Smooth muscle cell (in vitro differentiated cells): ENCODE measurements around the gene PROSER2. TPM values are rescaled to one million over a fixed set of nuclear protein-coding genes. Genes with fewer than 3 reads are reported as not detected.

Experiments
- DNase-seq: peaks from one replicate; lab custom pipeline; 2025; ENCODE audit not compliant: unreplicated experiment; lab: John Stamatoyannopoulos, UW
- H2AFZ ChIP-seq: fragments of 200-600 bp; sonication (generic); 2 replicates; pipeline ENCODE4 v1.6.0; 2016; ENCODE audit warnings: antibody characterized with exemption, low read depth, mild to moderate bottlenecking
- H3F3A ChIP-seq: fragments of 200-600 bp; sonication (generic); 2 replicates; pipeline ENCODE4 v1.6.0; 2017; ENCODE audit warnings: antibody characterized with exemption, low read depth
- H3K27ac ChIP-seq: fragments of 200-600 bp; sonication (generic); 2 replicates; pipeline ENCODE4 v1.5.1; 2016; ENCODE audit warnings: low read depth, mild to moderate bottlenecking
- H3K27me3 ChIP-seq: fragments of 200-600 bp; sonication (generic); 2 replicates; pipeline ENCODE4 v1.6.1; 2016; ENCODE audit warnings: low read depth, mild to moderate bottlenecking
- H3K36me3 ChIP-seq: fragments of 200-600 bp; sonication (generic); 2 replicates; pipeline ENCODE4 v1.5.1; 2016; ENCODE audit warnings: low read depth
- H3K4me1 ChIP-seq: fragments of 200-600 bp; sonication (generic); 2 replicates; pipeline ENCODE4 v1.5.1; 2016; ENCODE audit warnings: low read depth
- H3K4me2 ChIP-seq: fragments of 200-600 bp; sonication (generic); 2 replicates; pipeline ENCODE4 v1.6.0; 2016; ENCODE audit warnings: mild to moderate bottlenecking
- H3K4me3 ChIP-seq: fragments of 200-600 bp; sonication (generic); 2 replicates; pipeline ENCODE4 v1.5.1; 2016; ENCODE audit warnings: mild to moderate bottlenecking
- H3K79me2 ChIP-seq: fragments of 200-600 bp; sonication (generic); 2 replicates; pipeline ENCODE4 v1.6.0; 2016; ENCODE audit warnings: low read depth, mild to moderate bottlenecking
- H3K9ac ChIP-seq: fragments of 200-600 bp; sonication (generic); 2 replicates; pipeline ENCODE4 v1.6.0; 2016; ENCODE audit warnings: low read depth
- H3K9me3 ChIP-seq: fragments of 200-600 bp; sonication (generic); replicated peaks from 2 replicates; pipeline ENCODE4 v1.5.1; 2016; ENCODE audit warnings: low read depth
- H4K20me1 ChIP-seq: fragments of 200-600 bp; sonication (generic); 2 replicates; pipeline ENCODE4 v1.6.0; 2016; ENCODE audit warnings: low read depth
- WGBS: methylation state at CpG from one replicate; pipeline ENCODE4 v1.1.7; 2016; ENCODE audit warnings: low lambda C conversion rate; 5-methylcytosine and 5-hydroxymethylcytosine counted together
- polyA plus RNA-seq: library from polyadenylated mRNA; unstranded; fragments of >200 nt; fragmentation: Nextera tagmentation; extraction: Ambion mirVana; gene quantifications from 2 replicates; pipeline ENCODE4 v1.2.1, GENCODE V29; 2016
- total RNA-seq: library from RNA; depleted of rRNA; stranded (reverse); fragments of >200 nt; gene quantifications from 2 replicates; pipeline ENCODE4 v1.2.3, GENCODE V29; 2014
- TF ChIP-seq, protein P1 (sequence below): fragments of 200-600 bp; sonication (generic); IDR thresholded peaks from 2 replicates; pipeline ENCODE4 v1.5.1; 2017; ENCODE audit warnings: borderline replicate concordance, mild to moderate bottlenecking, antibody characterized with exemption; ENCODE audit not compliant: insufficient read depth, poor library complexity, severe bottlenecking

PROSER2 gene
- total and polyA plus RNA-seq, 2 experiments from 2014 or later, result 4.9 to 8.2 TPM

DNA sequence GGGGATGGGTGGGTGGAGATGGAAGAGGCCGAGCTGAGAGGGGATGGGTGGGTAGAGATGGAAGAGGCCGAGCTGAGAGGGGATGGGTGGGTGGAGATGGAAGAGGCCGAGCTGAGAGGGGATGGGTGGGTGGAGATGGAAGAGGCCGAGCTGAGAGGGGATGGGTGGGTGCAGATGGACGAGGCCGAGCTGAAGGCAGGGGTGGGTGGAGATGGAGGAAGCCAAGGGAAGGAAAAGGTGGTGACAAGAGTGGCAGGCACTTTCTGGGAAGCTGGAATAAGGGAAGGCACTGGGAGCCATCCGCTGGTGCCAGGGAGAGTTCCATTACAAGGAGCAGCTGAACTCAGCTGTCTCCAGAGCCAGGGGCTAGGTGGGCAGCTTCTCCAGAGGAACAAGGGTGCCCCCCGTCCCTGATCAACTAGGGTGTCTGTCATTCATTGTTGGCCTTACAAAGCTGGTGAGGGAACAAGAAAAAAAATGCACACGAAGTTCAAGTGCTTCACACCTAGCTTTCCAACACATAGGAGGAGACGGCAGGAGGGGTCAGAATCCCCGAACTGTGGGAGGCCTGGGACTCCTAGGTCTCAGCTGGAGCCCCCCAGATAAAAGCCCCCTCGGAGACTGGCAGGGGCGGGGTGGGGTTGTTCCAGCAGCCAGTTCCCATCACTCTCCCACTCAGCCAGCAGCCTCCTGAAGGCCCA, 62.4 kb downstream of the PROSER2 start:
- Histone ChIP-seq H3K4me3 (no peak overlapping the region), H3K27ac (no peak overlapping the region), H3K79me2 (no peaks in the 10 kb centered on the region), H3F3A (peaks cover 4% of the 10 kb centered on the region), H3K36me3 (no peaks in the 10 kb centered on the region), H3K27me3 (no peaks in the 10 kb centered on the region), H3K4me1 (no peaks in the 10 kb centered on the region), H3K9me3 (no peaks in the 10 kb centered on the region), H2AFZ (no peak overlapping the region), H4K20me1 (no peaks in the 10 kb centered on the region), H3K4me2 (no peak overlapping the region), H3K9ac (no peak overlapping the region)
- TF ChIP-seq, protein P1, sequence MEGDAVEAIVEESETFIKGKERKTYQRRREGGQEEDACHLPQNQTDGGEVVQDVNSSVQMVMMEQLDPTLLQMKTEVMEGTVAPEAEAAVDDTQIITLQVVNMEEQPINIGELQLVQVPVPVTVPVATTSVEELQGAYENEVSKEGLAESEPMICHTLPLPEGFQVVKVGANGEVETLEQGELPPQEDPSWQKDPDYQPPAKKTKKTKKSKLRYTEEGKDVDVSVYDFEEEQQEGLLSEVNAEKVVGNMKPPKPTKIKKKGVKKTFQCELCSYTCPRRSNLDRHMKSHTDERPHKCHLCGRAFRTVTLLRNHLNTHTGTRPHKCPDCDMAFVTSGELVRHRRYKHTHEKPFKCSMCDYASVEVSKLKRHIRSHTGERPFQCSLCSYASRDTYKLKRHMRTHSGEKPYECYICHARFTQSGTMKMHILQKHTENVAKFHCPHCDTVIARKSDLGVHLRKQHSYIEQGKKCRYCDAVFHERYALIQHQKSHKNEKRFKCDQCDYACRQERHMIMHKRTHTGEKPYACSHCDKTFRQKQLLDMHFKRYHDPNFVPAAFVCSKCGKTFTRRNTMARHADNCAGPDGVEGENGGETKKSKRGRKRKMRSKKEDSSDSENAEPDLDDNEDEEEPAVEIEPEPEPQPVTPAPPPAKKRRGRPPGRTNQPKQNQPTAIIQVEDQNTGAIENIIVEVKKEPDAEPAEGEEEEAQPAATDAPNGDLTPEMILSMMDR, result no peak
- no peak for DNase-seq
- 94% methylated on average over 7 of the region's 13 CpGs for WGBS

DNA sequence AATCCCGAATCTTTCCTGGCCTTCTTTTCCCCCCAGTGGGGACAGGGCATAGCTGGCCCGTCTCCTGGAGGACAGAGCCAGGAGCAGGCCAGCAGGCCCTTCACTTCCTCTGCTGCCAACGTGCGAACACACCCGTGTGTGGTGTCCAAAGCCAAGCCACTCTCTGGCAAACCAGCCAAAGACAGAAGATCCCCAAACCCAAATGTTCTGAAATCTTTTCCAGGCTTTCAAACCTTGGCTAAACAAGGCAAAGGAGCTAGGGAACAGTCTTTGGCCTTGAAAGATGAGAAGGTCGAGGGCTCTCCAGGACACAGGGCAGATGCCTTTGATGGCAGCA, 63.0 kb downstream of the PROSER2 start:
- Histone ChIP-seq H3K27ac (no peak overlapping the region), H3K4me1 (no peaks in the 10 kb centered on the region), H3K36me3 (no peaks in the 10 kb centered on the region), H2AFZ (no peak overlapping the region), H3F3A (peaks cover 4% of the 10 kb centered on the region), H4K20me1 (no peaks in the 10 kb centered on the region), H3K9me3 (no peaks in the 10 kb centered on the region), H3K4me2 (no peak overlapping the region), H3K79me2 (no peaks in the 10 kb centered on the region), H3K9ac (no peak overlapping the region), H3K27me3 (no peaks in the 10 kb centered on the region), H3K4me3 (no peak overlapping the region)
- TF ChIP-seq, protein P1, result no peak
- WGBS, result 91% methylated on average over 6 of the region's 6 CpGs
- no peak for DNase-seq

DNA sequence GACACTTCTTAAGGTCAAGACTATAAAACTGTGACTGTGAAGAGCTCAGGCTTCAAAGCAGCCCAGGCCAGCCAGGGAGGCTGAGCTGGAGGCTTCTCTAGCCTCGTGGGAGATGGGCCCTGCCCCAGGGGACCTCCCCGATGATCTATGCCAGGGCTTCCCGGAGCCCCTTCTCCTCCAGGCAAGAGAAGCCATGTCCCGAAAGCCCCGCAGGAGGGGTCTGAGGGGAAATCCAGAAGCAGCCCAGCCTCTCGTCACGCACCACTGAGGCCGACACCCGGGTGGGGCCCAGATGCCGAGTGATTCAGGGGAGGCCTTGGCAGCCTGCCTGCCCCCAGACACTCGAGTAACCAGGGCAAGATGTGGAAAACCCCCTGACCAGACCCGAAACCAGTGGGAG, 63.7 kb downstream of the PROSER2 start:
- no peaks in the 10 kb centered on the region for H3K4me1 ChIP-seq
- no peaks in the 10 kb centered on the region for H3K36me3 ChIP-seq
- TF ChIP-seq, protein P1, result no peak
- H3K4me3 ChIP-seq, result no peak overlapping the region
- H3K27me3 ChIP-seq, result no peaks in the 10 kb centered on the region
- H3K4me2 ChIP-seq, result no peak overlapping the region
- no peak overlapping the region for H3K27ac ChIP-seq
- no peaks in the 10 kb centered on the region for H4K20me1 ChIP-seq
- no peak overlapping the region for H3K9ac ChIP-seq
- no peaks in the 10 kb centered on the region for H3K79me2 ChIP-seq
- no peak for DNase-seq
- peaks cover 4% of the 10 kb centered on the region for H3F3A ChIP-seq
- 96% methylated on average over 12 of the region's 12 CpGs for WGBS
- no peaks in the 10 kb centered on the region for H3K9me3 ChIP-seq
- H2AFZ ChIP-seq, result no peak overlapping the region
